ENCODE data around the gene LDB3. TPM values are rescaled to one million over a fixed set of nuclear protein-coding genes. Genes with fewer than 3 reads are reported as not detected.

The LDB3 gene
- total and polyA plus RNA-seq, 9 of the 15 experiments (the other 6 are each of a cell fraction or from before 2014, with no cell fraction given) = 0.03 TPM; not detected in 8

GRCh38 chr10:86700851-86701617 lies 32.7 kb downstream of the LDB3 start:
- no peaks in the 10 kb centered on the region for H3K79me2 ChIP-seq (ENCODE audit: control insufficient read depth, insufficient read depth, low read length)
- in situ Hi-C loops (cut with MboI) = no loop called here
- no peaks in the 10 kb centered on the region for H3K36me3 ChIP-seq (ENCODE audit: control insufficient read depth, insufficient read depth, low read length)
- BruUV-seq (replicated peaks) = no TSS peak
- ChIA-PET POLR2A (interaction anchor here (0.6 kb wide), 1 partner anchor 14 kb away, joined by 3 read pairs; no protein-coding TSS in a partner anchor), CTCF (ENCODE audit: low intra/inter-chr PET ratio) (no interaction called here)
- FAIRE-seq (no peak), DNase-seq (ENCODE audit: extremely low read depth in 1 of 4, low spot score in 3 of 4) (no peak), ATAC-seq (no peak)
- no peaks in the 10 kb centered on the region for H4K20me1 ChIP-seq (replicated peaks; ENCODE audit: control insufficient read depth, insufficient read depth, low read length)
- no peaks in the 10 kb centered on the region for H3K9me3 ChIP-seq (replicated peaks; ENCODE audit: control insufficient read depth, insufficient read depth, low read depth, low read length)
- H3K4me1 ChIP-seq (replicated peaks in 1 of 2; ENCODE audit: control insufficient read depth in 2 of 2, insufficient read depth in 2 of 2, low read length in 2 of 2) = peaks cover 0 to 3% of the 10 kb centered on the region in 2 experiments; a peak in 4 of 5 replicates
- peaks cover 3% of the 10 kb centered on the region for H3K9me1 ChIP-seq (ENCODE audit: control insufficient read depth, insufficient read depth, low read length)
- H3K27ac ChIP-seq (ENCODE audit: extremely low read depth, low read depth, low read length) = no peak overlapping the region
- H3K4me3 ChIP-seq = no peak overlapping the region
- intact Hi-C loops (cut with micrococcal nuclease) = no loop called here
- H3K4me2 ChIP-seq (ENCODE audit: insufficient read depth, low read length) = no peak overlapping the region
- no peak overlapping the region for H2AFZ ChIP-seq (ENCODE audit: low read depth, low read length)
- WGBS (ENCODE audit: insufficient coverage, low coverage, missing lambda C conversion rate) = 31% methylated on average over 11 of the region's 12 CpGs
- peaks cover 0 to 17% of the 10 kb centered on the region in 2 experiments; a peak in 2 of 5 replicates for H3K27me3 ChIP-seq (ENCODE audit: control insufficient read depth in 2 of 2, insufficient read depth in 2 of 2, low read length in 2 of 2)
- H3K9ac ChIP-seq (ENCODE audit: insufficient read depth in 1 of 2, low read depth in 2 of 2, low read length in 2 of 2) = no peak overlapping the region
- TF ChIP-seq, protein P1, sequence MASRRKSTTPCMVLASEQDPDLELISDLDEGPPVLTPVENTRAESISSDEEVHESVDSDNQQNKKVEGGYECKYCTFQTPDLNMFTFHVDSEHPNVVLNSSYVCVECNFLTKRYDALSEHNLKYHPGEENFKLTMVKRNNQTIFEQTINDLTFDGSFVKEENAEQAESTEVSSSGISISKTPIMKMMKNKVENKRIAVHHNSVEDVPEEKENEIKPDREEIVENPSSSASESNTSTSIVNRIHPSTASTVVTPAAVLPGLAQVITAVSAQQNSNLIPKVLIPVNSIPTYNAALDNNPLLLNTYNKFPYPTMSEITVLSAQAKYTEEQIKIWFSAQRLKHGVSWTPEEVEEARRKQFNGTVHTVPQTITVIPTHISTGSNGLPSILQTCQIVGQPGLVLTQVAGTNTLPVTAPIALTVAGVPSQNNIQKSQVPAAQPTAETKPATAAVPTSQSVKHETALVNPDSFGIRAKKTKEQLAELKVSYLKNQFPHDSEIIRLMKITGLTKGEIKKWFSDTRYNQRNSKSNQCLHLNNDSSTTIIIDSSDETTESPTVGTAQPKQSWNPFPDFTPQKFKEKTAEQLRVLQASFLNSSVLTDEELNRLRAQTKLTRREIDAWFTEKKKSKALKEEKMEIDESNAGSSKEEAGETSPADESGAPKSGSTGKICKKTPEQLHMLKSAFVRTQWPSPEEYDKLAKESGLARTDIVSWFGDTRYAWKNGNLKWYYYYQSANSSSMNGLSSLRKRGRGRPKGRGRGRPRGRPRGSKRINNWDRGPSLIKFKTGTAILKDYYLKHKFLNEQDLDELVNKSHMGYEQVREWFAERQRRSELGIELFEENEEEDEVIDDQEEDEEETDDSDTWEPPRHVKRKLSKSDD (conservative IDR thresholded peaks at IDR 0.05; ENCODE audit: low read length) = no peak
- TF ChIP-seq, protein P2, sequence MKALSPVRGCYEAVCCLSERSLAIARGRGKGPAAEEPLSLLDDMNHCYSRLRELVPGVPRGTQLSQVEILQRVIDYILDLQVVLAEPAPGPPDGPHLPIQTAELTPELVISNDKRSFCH (CRISPR knock-in tag; IDR thresholded peaks at IDR 0.05) = no peak
- TF ChIP-seq, protein P2 (tag; IDR thresholded peaks at IDR 0.05) = no peak
- no peak for TF ChIP-seq MTA1 (IDR thresholded peaks at IDR 0.05; ENCODE audit: borderline replicate concordance)
- TF ChIP-seq, protein P3, sequence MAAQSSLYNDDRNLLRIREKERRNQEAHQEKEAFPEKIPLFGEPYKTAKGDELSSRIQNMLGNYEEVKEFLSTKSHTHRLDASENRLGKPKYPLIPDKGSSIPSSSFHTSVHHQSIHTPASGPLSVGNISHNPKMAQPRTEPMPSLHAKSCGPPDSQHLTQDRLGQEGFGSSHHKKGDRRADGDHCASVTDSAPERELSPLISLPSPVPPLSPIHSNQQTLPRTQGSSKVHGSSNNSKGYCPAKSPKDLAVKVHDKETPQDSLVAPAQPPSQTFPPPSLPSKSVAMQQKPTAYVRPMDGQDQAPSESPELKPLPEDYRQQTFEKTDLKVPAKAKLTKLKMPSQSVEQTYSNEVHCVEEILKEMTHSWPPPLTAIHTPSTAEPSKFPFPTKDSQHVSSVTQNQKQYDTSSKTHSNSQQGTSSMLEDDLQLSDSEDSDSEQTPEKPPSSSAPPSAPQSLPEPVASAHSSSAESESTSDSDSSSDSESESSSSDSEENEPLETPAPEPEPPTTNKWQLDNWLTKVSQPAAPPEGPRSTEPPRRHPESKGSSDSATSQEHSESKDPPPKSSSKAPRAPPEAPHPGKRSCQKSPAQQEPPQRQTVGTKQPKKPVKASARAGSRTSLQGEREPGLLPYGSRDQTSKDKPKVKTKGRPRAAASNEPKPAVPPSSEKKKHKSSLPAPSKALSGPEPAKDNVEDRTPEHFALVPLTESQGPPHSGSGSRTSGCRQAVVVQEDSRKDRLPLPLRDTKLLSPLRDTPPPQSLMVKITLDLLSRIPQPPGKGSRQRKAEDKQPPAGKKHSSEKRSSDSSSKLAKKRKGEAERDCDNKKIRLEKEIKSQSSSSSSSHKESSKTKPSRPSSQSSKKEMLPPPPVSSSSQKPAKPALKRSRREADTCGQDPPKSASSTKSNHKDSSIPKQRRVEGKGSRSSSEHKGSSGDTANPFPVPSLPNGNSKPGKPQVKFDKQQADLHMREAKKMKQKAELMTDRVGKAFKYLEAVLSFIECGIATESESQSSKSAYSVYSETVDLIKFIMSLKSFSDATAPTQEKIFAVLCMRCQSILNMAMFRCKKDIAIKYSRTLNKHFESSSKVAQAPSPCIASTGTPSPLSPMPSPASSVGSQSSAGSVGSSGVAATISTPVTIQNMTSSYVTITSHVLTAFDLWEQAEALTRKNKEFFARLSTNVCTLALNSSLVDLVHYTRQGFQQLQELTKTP (IDR thresholded peaks at IDR 0.05; ENCODE audit: low read depth in 1 of 2, partially characterized antibody in 2 of 2) = no peak
- TF ChIP-seq, protein P4, sequence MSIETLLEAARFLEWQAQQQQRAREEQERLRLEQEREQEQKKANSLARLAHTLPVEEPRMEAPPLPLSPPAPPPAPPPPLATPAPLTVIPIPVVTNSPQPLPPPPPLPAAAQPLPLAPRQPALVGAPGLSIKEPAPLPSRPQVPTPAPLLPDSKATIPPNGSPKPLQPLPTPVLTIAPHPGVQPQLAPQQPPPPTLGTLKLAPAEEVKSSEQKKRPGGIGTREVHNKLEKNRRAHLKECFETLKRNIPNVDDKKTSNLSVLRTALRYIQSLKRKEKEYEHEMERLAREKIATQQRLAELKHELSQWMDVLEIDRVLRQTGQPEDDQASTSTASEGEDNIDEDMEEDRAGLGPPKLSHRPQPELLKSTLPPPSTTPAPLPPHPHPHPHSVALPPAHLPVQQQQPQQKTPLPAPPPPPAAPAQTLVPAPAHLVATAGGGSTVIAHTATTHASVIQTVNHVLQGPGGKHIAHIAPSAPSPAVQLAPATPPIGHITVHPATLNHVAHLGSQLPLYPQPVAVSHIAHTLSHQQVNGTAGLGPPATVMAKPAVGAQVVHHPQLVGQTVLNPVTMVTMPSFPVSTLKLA (conservative IDR thresholded peaks at IDR 0.05) = no peak
- TF ChIP-seq, protein P5, sequence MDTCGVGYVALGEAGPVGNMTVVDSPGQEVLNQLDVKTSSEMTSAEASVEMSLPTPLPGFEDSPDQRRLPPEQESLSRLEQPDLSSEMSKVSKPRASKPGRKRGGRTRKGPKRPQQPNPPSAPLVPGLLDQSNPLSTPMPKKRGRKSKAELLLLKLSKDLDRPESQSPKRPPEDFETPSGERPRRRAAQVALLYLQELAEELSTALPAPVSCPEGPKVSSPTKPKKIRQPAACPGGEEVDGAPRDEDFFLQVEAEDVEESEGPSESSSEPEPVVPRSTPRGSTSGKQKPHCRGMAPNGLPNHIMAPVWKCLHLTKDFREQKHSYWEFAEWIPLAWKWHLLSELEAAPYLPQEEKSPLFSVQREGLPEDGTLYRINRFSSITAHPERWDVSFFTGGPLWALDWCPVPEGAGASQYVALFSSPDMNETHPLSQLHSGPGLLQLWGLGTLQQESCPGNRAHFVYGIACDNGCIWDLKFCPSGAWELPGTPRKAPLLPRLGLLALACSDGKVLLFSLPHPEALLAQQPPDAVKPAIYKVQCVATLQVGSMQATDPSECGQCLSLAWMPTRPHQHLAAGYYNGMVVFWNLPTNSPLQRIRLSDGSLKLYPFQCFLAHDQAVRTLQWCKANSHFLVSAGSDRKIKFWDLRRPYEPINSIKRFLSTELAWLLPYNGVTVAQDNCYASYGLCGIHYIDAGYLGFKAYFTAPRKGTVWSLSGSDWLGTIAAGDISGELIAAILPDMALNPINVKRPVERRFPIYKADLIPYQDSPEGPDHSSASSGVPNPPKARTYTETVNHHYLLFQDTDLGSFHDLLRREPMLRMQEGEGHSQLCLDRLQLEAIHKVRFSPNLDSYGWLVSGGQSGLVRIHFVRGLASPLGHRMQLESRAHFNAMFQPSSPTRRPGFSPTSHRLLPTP (IDR thresholded peaks at IDR 0.05; ENCODE audit: borderline replicate concordance, extremely low read depth, insufficient read length) = no peak
